CD4-positive, alpha-beta T cell treated with Interferon gamma for 1 hour (primary cell): ENCODE measurements around the gene SGF29.
"Not testable (repeated sequence)": the region's sequence is repeated elsewhere in the genome, so short reads cannot be mapped to it uniquely, and the experiment has no call there.

Source experiments
- DNase-seq: peaks from one replicate; pipeline ENCODE4 v3.0.0-alpha.2; 2020

Gene SGF29

DNA sequence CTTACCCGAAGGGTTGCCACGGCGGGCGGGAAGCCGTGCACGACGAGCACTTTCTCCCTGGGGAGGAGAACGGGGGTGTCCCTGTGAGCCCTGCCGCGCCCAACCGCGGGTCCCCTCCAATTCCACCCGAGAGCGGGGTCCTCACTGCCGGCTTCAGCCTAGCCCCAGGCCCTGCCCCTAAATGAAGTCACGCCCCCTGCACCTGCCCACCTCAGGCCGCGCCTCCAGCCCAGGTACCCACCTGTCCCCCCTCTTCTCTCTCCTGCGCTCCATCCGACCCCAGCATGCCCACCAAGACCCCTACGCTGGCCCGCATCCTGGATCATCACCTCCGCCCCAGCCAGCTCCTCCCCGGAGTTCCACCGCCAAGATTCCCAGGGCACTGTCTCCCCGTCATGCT, 60.2 kb downstream of the SGF29 start:
- DNase-seq, result not testable (repeated sequence)

DNA sequence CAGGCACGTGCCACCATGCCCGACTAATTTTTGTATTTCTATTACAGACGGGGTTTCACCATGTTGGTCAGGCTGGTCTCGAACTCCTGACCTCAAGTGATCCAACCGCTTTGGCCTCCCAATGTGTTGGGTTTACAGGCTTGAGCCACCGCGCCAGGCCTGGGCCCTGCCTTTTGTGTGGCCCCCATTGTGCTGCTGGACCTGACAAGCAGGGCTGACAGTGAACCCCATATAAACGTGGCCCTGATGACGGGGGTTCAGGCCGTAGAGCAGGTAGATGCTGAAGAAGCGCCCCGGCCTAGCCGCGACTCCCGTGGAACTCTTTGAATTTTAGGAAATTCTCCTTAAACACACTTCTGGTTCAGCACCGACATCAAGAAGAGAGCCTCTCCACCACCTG, 60.8 kb downstream of the SGF29 start:
- DNase-seq, result not testable (repeated sequence)

DNA sequence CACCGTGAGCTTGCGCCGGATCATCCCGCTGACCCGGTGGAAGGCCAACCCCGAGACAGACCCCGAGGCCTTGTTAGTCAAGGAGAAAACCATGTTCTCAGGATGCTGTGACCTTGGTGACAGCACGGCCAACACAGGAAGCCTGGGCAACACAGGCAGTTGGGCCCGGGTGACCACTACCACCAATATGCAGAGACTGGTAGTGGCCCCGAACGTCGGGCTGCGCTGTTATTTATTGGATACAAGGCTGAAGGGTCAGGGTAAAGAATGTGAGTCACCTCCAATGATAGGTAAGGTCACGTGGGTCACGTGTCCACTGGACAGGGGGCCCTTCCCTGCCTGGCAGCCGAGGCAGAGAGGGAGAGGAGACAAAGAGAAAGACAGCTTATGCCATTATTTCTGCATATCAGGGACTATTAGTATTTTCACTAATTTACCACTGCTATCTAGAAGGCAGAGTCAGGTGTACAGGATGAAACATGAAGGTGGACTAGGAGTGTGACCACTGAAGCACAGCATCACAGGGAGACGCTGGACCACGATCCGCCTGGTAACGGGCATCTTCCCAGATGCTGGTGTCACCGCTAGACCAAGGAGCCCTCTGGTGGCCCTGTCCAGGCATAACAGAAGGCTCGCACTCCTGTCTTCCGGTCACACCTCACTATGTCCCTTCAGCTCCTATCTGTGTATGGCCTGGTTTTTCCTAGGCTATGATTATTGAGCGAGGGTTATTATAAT, 61.9 kb downstream of the SGF29 start:
- peak; percentile 22 for DNase-seq

DNA sequence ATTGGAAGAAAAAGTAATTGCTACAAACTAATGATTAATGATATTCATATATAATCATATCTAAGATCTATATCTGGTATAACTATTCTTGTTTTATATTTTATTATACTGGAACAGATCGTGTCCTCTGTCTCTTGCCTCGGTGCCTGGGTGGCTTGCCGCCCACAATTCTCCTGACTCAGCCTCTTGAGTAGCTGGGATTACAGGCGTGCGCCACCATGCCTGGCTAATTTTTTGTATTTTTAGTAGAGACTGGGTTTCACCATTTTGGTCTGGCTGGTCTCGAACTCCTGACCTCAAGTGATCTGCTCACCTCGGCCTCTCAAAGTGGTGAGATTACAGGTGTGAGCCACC, 62.5 kb downstream of the SGF29 start:
- DNase-seq, result not testable (repeated sequence)

DNA sequence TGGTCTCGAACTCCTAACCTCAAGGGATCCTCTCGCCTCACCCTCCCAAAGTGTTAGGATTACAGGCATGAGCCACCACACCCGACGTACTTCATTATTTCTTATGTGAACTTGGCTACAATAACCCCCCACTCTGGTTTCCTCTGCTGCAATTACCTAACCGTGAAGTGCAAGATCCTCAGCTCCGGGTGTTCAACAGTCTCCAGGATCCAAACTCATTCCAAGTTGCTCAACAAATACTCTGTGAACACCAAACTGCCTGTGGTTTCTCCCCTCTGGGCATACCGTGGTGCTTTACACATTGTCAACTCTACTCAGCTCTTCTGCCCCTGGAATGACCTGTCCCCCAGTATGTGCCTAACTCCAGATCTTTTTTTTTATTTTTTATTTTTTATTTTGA, 62.9 kb downstream of the SGF29 start:
- no peak for DNase-seq

DNA sequence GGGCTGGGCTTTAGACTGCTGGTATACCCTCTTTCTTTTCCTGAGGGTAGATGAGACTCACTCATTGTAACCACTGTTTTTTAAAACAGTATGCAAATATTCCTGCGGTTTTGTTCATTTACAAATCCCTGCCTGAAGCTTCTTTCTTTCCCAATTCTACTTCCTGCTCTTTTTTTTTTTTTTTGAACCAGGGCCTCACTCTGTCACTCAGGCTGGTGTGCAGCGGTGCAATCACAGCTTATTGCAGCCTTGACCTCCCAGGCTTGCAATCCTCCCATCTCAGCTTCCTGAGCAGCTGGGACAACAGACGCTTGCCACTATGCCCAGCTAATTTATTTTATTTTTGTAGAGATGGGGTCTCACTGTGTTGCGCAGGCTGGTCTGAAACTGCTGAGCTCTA, 64.2 kb downstream of the SGF29 start:
- no peak for DNase-seq

DNA sequence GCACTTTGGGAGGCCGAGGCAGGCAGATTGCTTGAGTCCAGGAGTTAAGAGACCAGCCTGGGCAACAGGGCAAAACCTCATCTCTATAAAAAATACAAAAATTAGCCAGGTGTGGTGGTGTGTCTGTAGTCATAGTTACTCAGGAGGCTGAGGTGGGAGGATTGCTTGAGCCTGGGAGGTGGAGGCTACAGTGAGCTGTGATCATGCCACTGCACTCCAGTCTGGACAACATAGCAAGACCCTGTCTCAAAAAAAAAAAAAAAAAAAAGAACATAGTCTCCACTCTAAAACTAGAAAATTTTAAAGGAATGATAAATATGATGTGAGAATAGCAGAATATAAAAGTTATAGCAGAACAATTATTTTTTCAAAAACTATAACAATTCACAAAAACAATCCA, 66.6 kb downstream of the SGF29 start:
- DNase-seq, result not testable (repeated sequence)

DNA sequence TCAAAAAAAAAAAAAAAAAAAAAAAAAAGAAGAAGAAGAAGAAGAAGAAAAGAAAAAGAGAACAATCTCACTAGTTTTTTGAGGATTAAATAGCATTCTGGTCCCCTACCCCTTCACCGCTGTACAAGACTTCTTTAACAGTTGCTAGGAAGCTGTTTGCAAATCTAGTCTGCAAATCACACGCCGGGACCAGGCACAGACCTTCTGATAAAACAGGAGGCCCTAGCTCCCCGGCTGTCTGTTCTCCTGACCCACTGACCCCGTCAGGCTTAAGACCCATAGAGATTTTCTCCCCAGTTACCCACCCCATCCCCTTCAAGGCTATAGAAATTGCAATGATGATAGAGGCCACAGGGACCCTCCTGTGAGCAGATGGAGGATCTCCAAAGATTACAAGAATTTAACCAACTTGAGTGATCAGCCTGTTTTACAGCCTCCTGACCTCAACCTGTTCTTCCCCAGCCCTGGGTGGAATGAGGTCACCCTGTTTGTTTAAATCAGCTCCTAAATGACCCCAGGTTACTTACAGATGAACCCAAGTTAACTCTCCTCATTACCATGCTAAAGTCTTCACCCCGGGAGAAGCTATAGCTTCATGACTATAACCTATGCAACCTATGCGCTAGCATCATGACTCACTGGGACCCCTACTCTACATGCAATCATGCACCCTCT, 67.9 kb downstream of the SGF29 start:
- DNase-seq, result no peak

DNA sequence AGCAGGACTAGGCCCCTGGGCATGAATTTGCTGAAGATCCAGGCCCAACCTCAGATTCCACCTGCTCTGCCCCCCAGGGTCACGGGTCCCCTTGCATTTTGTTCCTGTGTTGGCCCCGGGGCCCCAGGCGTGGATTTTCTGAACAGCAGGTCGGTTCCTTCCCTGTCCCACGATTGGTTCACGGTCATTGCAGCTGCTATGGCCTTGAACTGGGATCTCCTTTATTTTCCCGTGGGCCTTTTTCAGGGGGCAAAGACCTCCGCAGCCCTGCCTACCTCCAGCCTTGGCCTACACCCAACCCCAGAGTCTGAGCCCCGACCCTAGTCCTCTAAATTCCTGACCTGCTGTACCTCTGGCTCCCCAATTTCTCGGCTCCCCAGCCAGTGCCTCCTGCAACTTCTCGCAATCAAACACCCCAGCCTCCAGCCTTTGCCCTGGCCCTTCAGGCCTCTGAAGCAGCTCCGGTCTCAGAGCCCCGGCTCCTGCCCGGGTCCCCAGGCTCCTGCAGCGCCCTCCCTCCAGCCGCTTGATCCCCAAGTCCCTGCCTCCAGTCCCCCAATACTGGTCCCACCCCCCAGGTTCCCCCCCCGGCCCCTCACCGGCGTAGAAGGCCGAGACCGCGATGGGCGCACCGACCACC, 68.9 kb downstream of the SGF29 start:
- not testable (repeated sequence) for DNase-seq

DNA sequence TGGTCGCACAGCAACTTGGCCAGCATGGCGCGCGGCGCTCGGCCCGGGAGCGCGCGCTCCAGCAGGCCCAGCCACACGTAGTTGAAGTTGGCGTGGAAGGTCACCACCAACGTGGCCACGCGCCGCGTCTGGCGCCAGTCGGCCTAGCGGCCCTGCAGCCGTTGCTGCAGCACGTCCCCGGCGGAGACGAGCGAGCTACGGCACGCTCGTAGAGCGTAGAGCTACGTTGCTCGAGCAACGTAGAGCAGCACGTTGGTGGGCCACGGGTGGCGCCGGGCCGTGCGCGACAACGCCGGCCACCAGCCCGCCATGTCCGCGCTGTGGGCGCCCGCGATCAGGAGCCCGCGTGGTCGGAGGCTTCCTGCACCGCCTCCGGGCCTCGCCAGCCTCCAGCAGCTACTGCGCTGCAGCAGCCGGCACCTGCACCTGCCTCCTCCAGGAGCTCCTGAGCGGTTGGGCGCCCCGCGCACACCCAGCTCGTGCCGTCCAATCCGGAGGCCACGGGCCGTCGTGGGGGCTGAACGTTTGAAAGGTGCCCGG, 69.5 kb downstream of the SGF29 start:
- DNase-seq, result peak; percentile 54

DNA sequence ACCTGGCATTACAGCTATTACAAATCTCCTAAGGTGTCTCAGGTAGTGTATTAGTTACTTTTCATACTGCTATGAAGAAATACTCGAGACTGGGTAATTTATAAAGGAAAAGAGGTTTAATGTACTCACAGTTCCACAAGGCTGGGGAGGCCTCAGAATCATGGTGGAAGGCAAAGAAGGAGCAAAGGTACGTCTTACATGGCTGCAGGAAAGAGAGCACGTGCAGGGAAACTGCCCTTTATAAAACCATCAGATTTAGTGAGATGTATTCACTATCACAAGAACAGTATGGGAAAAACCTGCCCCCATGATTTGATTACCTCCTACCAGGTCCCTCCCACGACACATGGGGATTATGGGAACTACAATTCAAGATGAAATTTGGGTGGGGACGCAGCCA, 77.2 kb downstream of the SGF29 start:
- DNase-seq, result not testable (repeated sequence)

DNA sequence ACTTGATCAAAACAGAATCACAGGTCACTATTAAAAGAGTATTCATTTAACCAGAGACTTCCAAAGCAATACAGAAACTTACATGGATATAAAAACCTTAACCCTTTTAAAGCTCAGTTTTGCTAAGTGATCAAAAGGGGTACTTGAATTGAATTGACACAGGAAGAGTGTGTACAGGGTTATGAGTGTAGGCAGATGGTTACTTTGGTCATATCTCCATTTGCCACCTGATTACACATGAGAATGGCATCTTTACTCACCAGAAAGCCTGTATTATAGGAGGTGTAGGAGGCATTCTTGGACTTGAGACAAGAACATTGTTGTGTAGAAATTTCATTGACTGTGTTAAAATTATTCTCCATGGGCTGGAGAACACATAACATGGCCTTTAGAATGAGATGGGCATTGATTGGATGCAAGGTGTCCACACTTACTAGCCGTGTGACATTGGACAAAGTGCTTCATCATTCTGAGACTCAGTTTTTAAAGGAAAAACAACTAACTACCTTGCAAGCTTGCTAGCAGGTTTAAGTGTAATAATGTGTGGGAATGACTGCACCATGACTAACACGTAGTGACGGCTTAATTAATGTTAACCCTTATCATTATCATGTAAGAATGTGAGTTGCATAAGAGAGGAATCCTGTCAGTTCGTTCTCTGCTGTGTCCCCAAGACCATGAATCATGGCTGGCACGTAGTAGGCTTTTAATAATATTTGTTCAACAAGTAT, 82.5 kb downstream of the SGF29 start:
- DNase-seq, result not testable (repeated sequence)

DNA sequence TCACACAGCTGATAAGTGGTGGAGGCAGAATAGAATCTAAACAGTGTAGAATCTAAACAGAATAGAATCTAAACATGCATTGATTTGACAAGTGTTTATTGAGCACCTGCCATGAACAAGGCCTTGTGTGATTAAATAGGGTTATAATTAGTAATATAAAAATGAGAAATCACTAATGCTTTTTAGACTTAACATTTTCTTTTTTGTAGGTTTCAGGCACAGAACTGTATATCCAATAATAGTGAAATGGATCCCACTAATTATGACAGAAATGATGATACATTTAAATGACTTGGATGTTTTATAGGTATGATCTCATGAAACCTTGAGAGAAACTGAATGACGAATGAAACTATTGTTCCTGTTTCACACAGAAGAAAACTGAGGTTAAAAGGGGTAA, 84.0 kb downstream of the SGF29 start, which contains the start of gene NPIPB8:
Gene NPIPB8 (plus strand): TSS at position 301 of the 400 bp plus-strand sequence. CDS start 296 bp downstream, outside the sequence.
- not testable (repeated sequence) for DNase-seq

DNA sequence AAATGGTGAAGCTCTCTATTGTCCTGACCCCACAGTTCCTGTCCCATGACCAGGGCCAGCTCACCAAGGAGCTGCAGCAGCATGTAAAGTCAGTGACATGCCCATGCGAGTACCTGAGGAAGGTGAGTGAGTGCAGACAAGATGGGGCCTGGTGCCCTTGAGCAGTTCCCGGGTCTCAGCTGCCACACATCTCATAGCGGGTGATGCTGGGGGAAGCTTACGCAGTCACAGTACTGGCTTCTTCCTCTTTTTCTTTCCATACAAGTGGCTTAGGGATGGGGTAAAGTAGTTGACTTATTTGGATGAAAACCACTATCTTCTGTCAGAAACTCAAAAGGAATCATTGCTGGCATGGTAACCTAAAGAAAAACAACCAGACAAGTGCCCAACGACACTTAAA, 84.6 kb downstream of the SGF29 start:
- not testable (repeated sequence) for DNase-seq

DNA sequence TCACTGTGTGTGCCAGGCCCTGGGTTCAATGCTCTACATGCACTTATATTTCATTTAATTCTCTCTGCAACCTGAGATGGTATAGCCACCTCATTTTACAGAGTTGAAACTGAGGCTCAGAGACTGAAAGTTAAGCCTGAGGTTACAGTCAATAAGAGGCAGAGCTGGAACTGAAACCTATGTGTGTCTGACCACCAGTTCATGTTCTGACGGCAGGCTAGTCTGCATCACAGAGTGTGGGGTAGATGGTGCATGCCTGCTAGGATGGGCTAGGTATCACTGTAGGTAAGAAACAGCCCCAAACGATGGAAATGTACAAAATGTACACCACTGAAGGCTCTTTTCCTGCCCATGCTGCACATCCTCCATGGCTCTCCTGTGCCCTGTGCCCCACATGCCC, 86.2 kb downstream of the SGF29 start:
- DNase-seq, result not testable (repeated sequence)
